WTC11 (cell line): ENCODE data around the gene OR2AE1. TPM values are rescaled to one million over a fixed set of nuclear protein-coding genes. Genes with fewer than 3 reads are reported as not detected.

Experiments used
- ATAC-seq: fragments of 200-7000 bp; cut with Tn5 transposase; 2 replicates; pipeline ENCODE4 v1.10.0; 2021; ENCODE audit warnings: mild to moderate bottlenecking, moderate library complexity
- CTCF ChIA-PET: fragments of 300-600 bp; sonication (Branson Sonifier 250); formaldehyde crosslinking; loops from one replicate; lab custom pipeline; 2021; ENCODE audit warnings: antibody characterized with exemption; lab: Charles Lee
- POLR2A ChIA-PET: fragments of 350-600 bp; sonication (Branson Sonifier 250); formaldehyde crosslinking; loops from one replicate; lab custom pipeline; 2021; ENCODE audit warnings: antibody characterized with exemption; lab: Charles Lee
- DNase-seq: peaks from one replicate; pipeline ENCODE4 v3.0.0; 2021; ENCODE audit warnings: low spot score
- H3K27ac Mint-ChIP-seq: 2 replicates; pipeline ENCODE4 v1.8.0; 2021; ENCODE audit warnings: mixed read lengths
- H3K27me3 Mint-ChIP-seq: 2 replicates; pipeline ENCODE4 v1.8.0; 2021; ENCODE audit warnings: low read depth, mild to moderate bottlenecking, moderate library complexity, mixed read lengths
- H3K36me3 Mint-ChIP-seq: 2 replicates; pipeline ENCODE4 v1.8.0; 2021; ENCODE audit warnings: mixed read lengths
- H3K4me1 Mint-ChIP-seq: 2 replicates; pipeline ENCODE4 v1.8.0; 2022; ENCODE audit warnings: mixed read lengths
- H3K4me3 Mint-ChIP-seq: 2 replicates; pipeline ENCODE4 v1.8.0; 2021; ENCODE audit warnings: mild to moderate bottlenecking, moderate library complexity, mixed read lengths
- H3K9me3 Mint-ChIP-seq: 2 replicates; pipeline ENCODE4 v1.8.0; 2021; ENCODE audit warnings: mixed read lengths
- ETV6 ChIP-seq: sonication (generic); formaldehyde crosslinking; IDR thresholded peaks from 2 replicates; pipeline ENCODE4 v1.8.1; 2022; ENCODE audit warnings: mild to moderate bottlenecking, missing genetic modification reagents
- FOXJ3 ChIP-seq: sonication (generic); formaldehyde crosslinking; IDR thresholded peaks from 2 replicates; pipeline ENCODE4 v1.9.0; 2021; ENCODE audit warnings: missing genetic modification reagents, mild to moderate bottlenecking, borderline replicate concordance
- GABPB1 ChIP-seq: sonication (generic); formaldehyde crosslinking; IDR thresholded peaks from 2 replicates; pipeline ENCODE4 v1.8.1; 2023; ENCODE audit warnings: mild to moderate bottlenecking, missing genetic modification reagents
- NFYB ChIP-seq: sonication (generic); formaldehyde crosslinking; conservative IDR thresholded peaks from 2 replicates; pipeline ENCODE4 v1.8.0; 2022; ENCODE audit warnings: low read depth, missing genetic modification reagents
- NR2C2 ChIP-seq: sonication (generic); formaldehyde crosslinking; IDR thresholded peaks from 2 replicates; pipeline ENCODE4 v1.8.0; 2022; ENCODE audit warnings: mild to moderate bottlenecking, missing genetic modification reagents
- RELA ChIP-seq: sonication (generic); formaldehyde crosslinking; IDR thresholded peaks from 2 replicates; pipeline ENCODE4 v1.8.1; 2022; ENCODE audit warnings: missing genetic modification reagents, mild to moderate bottlenecking, borderline replicate concordance
- ZNF416 ChIP-seq: fragments of 250-450 bp; sonication (Bioruptor Pico); IDR thresholded peaks from 2 replicates; pipeline ENCODE4 v1.9.0; 2021; ENCODE audit warnings: mild to moderate bottlenecking, inconsistent platforms
- total RNA-seq: library from RNA; stranded (reverse); gene quantifications from 3 replicates; pipeline ENCODE4 v1.2.3, GENCODE V29; 2021
- TF ChIP-seq, protein P1 (sequence below): sonication (generic); formaldehyde crosslinking; IDR thresholded peaks from 2 replicates; pipeline ENCODE4 v1.8.0; 2022; ENCODE audit warnings: mild to moderate bottlenecking, missing genetic modification reagents
- TF ChIP-seq, protein P2 (sequence below): sonication (generic); formaldehyde crosslinking; IDR thresholded peaks from 2 replicates; pipeline ENCODE4 v1.8.1; 2023; ENCODE audit warnings: mild to moderate bottlenecking, moderate library complexity, missing genetic modification reagents

The OR2AE1 gene
- total RNA-seq, 1 experiment from 2014 or later: 0.15 TPM

DNA sequence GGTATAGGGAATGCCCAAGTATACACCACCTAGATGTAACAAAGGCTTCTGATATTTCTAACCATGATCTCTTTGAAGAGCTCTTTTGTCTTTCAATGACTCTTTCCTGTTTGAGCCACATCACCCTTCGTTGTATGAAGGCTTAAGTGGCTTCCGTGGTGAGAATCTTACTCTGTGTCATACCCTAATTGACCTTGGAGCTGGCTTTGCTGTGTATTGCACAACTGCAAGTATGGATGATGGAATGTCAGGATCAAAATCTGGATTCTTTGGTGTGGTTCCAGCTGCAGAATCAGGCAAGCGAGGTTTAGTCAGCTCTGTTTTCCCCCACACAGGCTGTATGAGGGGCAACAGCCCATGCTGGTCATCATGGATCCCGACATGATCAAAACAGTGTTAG lies 33.0 kb downstream of the OR2AE1 start:
- TF ChIP-seq FOXJ3 (CRISPR knock-in tag) (no peak), GABPB1 (peak; percentile 53; the same call in 1 of the 2 replicates)
- TF ChIP-seq, all 79 proteins: peak for 1
- Mint-ChIP-seq H3K27me3 (no peaks in the 10 kb centered on the region), H3K27ac (peak overlapping the region; percentile 85; the same call in 1 of the 2 replicates), H3K4me1 (peaks cover 56% of the 10 kb centered on the region), H3K9me3 (no peaks in the 10 kb centered on the region), H3K36me3 (no peaks in the 10 kb centered on the region), H3K4me3 (no peak overlapping the region)
- ATAC-seq (no peak), DNase-seq (no peak)
- CTCF ChIA-PET: no interaction called here
- POLR2A ChIA-PET: no interaction called here

DNA sequence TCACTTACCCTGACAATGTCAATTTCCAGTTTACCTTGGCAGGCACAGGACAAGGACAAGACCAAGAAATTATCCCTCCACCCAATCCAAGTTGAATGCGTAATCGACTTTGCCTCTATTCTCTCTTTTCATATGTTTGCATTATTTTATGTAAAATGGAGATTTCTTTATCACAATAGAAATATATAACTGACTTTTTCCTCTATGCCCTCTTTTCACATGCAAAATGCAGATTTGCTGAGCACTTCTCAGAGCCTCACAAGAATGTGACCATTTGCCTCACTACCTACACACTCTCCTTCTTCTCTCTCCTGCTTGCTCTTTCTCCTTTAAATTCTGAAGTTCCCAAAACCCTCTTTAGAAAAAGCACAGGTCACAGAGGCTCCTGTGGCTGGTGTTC lies 33.9 kb downstream of the OR2AE1 start:
- Mint-ChIP-seq H3K27ac (peak overlapping the region; percentile 89), H3K27me3 (no peaks in the 10 kb centered on the region), H3K9me3 (no peaks in the 10 kb centered on the region), H3K36me3 (no peaks in the 10 kb centered on the region), H3K4me1 (peaks cover 65% of the 10 kb centered on the region), H3K4me3 (peak overlapping the region; percentile 24; the same call in 1 of the 2 replicates)
- DNase-seq: no peak
- CTCF ChIA-PET: no interaction called here
- ATAC-seq: no peak
- TF ChIP-seq, protein P1, sequence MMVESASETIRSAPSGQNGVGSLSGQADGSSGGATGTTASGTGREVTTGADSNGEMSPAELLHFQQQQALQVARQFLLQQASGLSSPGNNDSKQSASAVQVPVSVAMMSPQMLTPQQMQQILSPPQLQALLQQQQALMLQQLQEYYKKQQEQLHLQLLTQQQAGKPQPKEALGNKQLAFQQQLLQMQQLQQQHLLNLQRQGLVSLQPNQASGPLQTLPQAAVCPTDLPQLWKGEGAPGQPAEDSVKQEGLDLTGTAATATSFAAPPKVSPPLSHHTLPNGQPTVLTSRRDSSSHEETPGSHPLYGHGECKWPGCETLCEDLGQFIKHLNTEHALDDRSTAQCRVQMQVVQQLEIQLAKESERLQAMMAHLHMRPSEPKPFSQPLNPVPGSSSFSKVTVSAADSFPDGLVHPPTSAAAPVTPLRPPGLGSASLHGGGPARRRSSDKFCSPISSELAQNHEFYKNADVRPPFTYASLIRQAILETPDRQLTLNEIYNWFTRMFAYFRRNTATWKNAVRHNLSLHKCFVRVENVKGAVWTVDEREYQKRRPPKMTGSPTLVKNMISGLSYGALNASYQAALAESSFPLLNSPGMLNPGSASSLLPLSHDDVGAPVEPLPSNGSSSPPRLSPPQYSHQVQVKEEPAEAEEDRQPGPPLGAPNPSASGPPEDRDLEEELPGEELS: no peak
- no peak for TF ChIP-seq NR2C2
- POLR2A ChIA-PET: no interaction called here

DNA sequence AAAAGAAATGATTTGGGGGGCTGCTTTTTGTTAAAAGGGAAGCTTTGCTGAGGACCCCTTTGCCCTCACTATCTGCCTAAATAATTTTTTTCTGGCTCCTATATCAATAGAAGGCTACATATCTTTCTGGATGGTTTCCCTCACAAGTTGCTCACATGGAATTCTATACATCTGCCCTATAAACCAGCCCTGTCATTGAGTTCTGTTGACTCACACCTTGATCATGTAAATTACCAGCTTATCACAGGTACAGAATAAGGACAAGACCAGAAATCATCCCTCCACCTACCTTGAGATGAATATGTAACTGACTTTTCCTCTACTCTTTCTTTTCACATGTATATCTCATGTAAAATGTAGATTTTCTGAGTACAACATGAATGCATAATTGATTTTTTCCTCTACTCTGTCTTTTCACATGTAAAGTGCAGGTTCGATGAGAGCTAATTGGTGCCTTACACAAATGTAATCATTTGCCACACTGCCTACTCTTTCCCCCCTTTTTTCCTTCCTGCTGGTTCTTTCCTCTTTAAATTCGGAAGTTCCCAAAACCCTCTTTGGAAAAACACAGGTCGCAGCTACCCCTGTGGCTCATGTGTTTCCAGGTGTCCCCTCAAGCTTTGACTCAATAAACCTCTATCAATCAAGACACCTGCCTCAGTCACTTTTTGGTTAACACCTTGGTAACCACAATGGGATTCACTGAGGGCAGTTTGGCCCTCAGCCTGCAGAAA lies 36.5 kb downstream of the OR2AE1 start:
- H3K27ac Mint-ChIP-seq: peak overlapping the region; percentile 85
- H3K4me1 Mint-ChIP-seq: peaks cover 75% of the 10 kb centered on the region
- no peaks in the 10 kb centered on the region for H3K36me3 Mint-ChIP-seq
- DNase-seq (no peak), ATAC-seq (peak; percentile 38)
- no peaks in the 10 kb centered on the region for H3K27me3 Mint-ChIP-seq
- TF ChIP-seq, protein P1: no peak
- TF ChIP-seq ETV6 (CRISPR knock-in tag) (peak; percentile 56; the same call in 1 of the 2 replicates), RELA (CRISPR knock-in tag) (no peak), ZNF416 (CRISPR knock-in tag) (no peak)
- TF ChIP-seq, protein P2, sequence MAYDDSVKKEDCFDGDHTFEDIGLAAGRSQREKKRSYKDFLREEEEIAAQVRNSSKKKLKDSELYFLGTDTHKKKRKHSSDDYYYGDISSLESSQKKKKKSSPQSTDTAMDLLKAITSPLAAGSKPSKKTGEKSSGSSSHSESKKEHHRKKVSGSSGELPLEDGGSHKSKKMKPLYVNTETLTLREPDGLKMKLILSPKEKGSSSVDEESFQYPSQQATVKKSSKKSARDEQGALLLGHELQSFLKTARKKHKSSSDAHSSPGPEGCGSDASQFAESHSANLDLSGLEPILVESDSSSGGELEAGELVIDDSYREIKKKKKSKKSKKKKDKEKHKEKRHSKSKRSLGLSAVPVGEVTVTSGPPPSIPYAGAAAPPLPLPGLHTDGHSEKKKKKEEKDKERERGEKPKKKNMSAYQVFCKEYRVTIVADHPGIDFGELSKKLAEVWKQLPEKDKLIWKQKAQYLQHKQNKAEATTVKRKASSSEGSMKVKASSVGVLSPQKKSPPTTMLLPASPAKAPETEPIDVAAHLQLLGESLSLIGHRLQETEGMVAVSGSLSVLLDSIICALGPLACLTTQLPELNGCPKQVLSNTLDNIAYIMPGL (CRISPR knock-in tag): no peak
- no peaks in the 10 kb centered on the region for H3K9me3 Mint-ChIP-seq
- H3K4me3 Mint-ChIP-seq: peak overlapping the region; percentile 26; the same call in 1 of the 2 replicates
- CTCF ChIA-PET: interaction anchor here (0.5 to 1.6 kb wide), 6 partner anchors 74 to 315 kb away, joined by 3 to 4 read pairs (median 4); partner anchors contain the start of genes TRIM4 and ZSCAN25
- POLR2A ChIA-PET: interaction anchor here (0.7 kb wide), 1 partner anchor 104 kb away, joined by 3 read pairs; no protein-coding TSS in a partner anchor

DNA sequence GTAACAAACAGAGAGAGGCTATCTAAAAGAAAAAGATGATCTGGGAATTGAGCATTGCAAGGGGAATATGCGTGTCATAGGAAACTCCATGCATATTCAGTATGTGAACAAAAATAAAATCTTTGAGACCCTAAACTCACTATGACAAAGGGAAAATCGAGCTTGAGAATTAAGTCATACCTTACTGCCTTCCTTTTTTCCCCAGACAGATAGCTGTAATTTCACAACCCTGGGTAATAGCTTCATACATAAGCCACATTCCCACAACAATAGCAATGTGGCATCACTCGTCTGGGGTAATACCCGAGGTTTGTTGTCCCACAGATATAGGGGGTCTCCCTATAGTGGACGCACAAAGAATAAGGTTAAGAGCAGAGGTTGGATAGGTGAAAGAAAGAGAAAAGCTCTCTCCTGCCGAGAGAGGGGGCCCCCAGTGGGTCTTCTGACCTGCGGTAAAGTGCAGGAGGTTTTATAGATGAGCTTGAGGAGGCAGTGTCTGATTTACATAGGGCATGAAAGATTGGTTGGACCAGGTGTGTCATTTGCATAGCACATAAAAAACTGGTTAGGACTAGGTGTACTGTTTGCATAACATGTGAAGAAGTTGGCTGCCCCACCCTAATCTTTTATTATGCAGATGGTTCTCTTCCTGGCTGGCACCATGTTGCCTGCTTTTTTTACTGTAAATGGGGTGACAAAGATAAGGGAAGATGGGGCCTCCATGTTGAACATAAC lies 37.4 kb downstream of the OR2AE1 start:
- Mint-ChIP-seq H3K27me3 (no peaks in the 10 kb centered on the region), H3K4me3 (peak overlapping the region; percentile 23; the same call in 1 of the 2 replicates), H3K36me3 (no peaks in the 10 kb centered on the region), H3K4me1 (peaks cover 75% of the 10 kb centered on the region), H3K27ac (peak overlapping the region; percentile 82), H3K9me3 (no peaks in the 10 kb centered on the region)
- POLR2A ChIA-PET: interaction anchor here (0.6 to 0.7 kb wide), 2 partner anchors 105 to 155 kb away, joined by 3 to 4 read pairs; no protein-coding TSS in a partner anchor
- CTCF ChIA-PET: interaction anchor here (0.5 to 1.6 kb wide), 5 partner anchors 80 to 314 kb away, joined by 3 to 4 read pairs (median 4); partner anchors contain the start of genes TRIM4 and ZSCAN25
- DNase-seq (peak; percentile 18), ATAC-seq (peak; percentile 67)
- no peak for TF ChIP-seq NFYB
